ENCODE results near the gene JAKMIP2. TPM values are rescaled to one million over a fixed set of nuclear protein-coding genes. Genes with fewer than 3 reads are reported as not detected.
"Not testable (repeated sequence)": the region's sequence is repeated elsewhere in the genome, so short reads cannot be mapped to it uniquely, and the experiment has no call there.

The JAKMIP2 gene
- total RNA-seq, 1 experiment from 2014 or later, result 1.2 TPM

DNA sequence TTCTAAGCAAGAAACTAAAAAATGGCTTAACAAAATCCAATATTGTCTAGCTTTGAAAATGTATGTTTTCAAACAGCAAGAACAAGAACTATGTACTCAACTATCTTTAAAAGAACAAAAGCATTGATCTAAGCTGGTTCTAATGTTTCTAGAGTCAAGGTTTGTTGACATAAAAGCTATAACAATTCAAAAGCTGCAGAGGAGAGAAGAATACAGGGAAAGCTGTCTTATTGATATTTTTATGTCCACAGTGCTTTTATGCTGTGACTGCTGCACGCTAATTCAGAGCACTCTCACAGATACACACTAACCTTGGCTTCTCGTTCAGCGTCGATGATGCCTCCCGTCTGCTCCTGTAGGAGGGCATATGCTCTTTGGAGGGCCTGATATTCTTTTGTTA is 143.2 kb downstream of the JAKMIP2 start:
- CTCF ChIA-PET, result interaction anchor here (0.8 to 1.6 kb wide), 2 partner anchors 11 to 51 kb away, joined by 4 to 5 read pairs; no protein-coding TSS in a partner anchor
- TF ChIP-seq, protein P1, sequence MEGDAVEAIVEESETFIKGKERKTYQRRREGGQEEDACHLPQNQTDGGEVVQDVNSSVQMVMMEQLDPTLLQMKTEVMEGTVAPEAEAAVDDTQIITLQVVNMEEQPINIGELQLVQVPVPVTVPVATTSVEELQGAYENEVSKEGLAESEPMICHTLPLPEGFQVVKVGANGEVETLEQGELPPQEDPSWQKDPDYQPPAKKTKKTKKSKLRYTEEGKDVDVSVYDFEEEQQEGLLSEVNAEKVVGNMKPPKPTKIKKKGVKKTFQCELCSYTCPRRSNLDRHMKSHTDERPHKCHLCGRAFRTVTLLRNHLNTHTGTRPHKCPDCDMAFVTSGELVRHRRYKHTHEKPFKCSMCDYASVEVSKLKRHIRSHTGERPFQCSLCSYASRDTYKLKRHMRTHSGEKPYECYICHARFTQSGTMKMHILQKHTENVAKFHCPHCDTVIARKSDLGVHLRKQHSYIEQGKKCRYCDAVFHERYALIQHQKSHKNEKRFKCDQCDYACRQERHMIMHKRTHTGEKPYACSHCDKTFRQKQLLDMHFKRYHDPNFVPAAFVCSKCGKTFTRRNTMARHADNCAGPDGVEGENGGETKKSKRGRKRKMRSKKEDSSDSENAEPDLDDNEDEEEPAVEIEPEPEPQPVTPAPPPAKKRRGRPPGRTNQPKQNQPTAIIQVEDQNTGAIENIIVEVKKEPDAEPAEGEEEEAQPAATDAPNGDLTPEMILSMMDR (IDR thresholded peaks at IDR 0.05; ENCODE audit: insufficient read depth in 1 of 2, low read depth in 1 of 2, low read length in 1 of 2, severe bottlenecking in 1 of 2, unreplicated experiment in 1 of 2), result no peak
- DNase-seq, result no peak
- Histone ChIP-seq H3K4me3 (ENCODE audit: low read depth, low read length) (no peak overlapping the region), H3K27me3 (replicated peaks; ENCODE audit: control insufficient read depth, insufficient read depth, low read length) (no peaks in the 10 kb centered on the region), H3K36me3 (ENCODE audit: control insufficient read depth, insufficient read depth, low read length) (no peaks in the 10 kb centered on the region), H3K9me3 (no peaks in the 10 kb centered on the region), H3K4me1 (peaks cover 8% of the 10 kb centered on the region)
- Mint-ChIP-seq H3K27me3 (ENCODE audit: insufficient read depth, unreplicated experiment) (no peaks in the 10 kb centered on the region), H3K27ac (ENCODE audit: unreplicated experiment) (no peak overlapping the region), H3K4me1 (ENCODE audit: low read depth, unreplicated experiment) (peaks cover 15% of the 10 kb centered on the region), H3K4me3 (ENCODE audit: unreplicated experiment) (no peak overlapping the region), H3K36me3 (ENCODE audit: insufficient read depth, unreplicated experiment) (no peaks in the 10 kb centered on the region), H3K9me3 (ENCODE audit: unreplicated experiment) (no peaks in the 10 kb centered on the region)
- intact Hi-C loops (cut with micrococcal nuclease; ENCODE audit: unreplicated experiment), result no loop called here
- no TSS peak for BruUV-seq (replicated peaks)
- POLR2A ChIA-PET, result no interaction called here

GRCh38 chr5:147636729-147636984 is 145.9 kb downstream of the JAKMIP2 start:
- Mint-ChIP-seq H3K27me3 (ENCODE audit: insufficient read depth, unreplicated experiment) (no peaks in the 10 kb centered on the region), H3K36me3 (ENCODE audit: insufficient read depth, unreplicated experiment) (no peaks in the 10 kb centered on the region), H3K9me3 (ENCODE audit: unreplicated experiment) (no peaks in the 10 kb centered on the region), H3K27ac (ENCODE audit: unreplicated experiment) (no peak overlapping the region), H3K4me3 (ENCODE audit: unreplicated experiment) (no peak overlapping the region), H3K4me1 (ENCODE audit: low read depth, unreplicated experiment) (peaks cover 15% of the 10 kb centered on the region)
- H3K36me3 ChIP-seq (ENCODE audit: control insufficient read depth, insufficient read depth, low read length), result no peaks in the 10 kb centered on the region
- intact Hi-C loops (cut with micrococcal nuclease; ENCODE audit: unreplicated experiment), result no loop called here
- no peak for DNase-seq
- no TSS peak for BruUV-seq (replicated peaks)
- peaks cover 8% of the 10 kb centered on the region for H3K4me1 ChIP-seq
- POLR2A ChIA-PET, result no interaction called here
- TF ChIP-seq, protein P1 (IDR thresholded peaks at IDR 0.05; ENCODE audit: insufficient read depth in 1 of 2, low read depth in 1 of 2, low read length in 1 of 2, severe bottlenecking in 1 of 2, unreplicated experiment in 1 of 2), result no peak
- H3K9me3 ChIP-seq, result no peaks in the 10 kb centered on the region
- H3K4me3 ChIP-seq (ENCODE audit: low read depth, low read length), result no peak overlapping the region
- CTCF ChIA-PET, result interaction anchor here (0.5 kb wide), 1 partner anchor 58 kb away, joined by 3 read pairs; no protein-coding TSS in a partner anchor
- H3K27me3 ChIP-seq (replicated peaks; ENCODE audit: control insufficient read depth, insufficient read depth, low read length), result no peaks in the 10 kb centered on the region

DNA sequence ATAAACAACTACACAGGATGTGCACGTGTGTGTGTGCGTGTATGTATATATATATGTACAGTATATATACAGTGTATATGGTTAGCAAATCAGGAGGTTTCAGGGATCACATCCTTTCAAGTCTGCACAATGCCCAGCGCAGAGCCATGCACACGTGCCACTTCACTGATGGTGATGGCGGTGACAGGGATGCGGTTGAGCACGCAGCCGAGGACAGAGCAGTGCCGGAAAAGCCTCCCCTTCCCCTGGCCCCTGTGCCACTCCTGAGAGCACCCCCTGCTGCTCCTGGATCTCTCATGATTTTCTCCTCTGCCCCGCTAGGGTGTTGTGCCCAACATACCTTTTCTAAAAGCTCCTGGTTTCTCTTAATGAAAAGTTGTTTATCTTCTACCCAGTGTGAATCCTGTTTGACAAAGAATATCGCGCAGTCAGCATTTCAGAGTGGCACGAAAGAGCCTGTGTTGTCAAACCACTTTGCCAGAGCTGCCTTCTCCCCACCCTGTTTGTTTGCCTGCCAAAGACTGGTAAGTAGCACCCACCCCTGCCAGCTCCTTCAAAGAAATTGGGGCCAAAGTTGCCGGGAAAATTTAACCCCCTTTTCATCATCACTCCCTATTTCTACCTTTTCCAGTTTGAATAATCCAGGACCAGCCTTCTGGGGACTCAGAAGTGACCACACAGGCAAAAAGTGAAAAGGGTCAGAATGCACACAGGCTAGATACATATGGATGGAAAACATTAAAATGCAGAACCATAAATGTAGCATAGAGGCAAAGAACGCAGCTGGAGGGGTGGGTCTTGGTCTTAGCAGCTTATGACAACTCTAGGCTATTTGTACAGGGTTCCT is 146.4 kb downstream of the JAKMIP2 start:
- no peaks in the 10 kb centered on the region for H3K27me3 Mint-ChIP-seq (ENCODE audit: insufficient read depth, unreplicated experiment)
- POLR2A ChIA-PET, result no interaction called here
- no peak overlapping the region for H3K4me3 Mint-ChIP-seq (ENCODE audit: unreplicated experiment)
- Histone ChIP-seq H3K27me3 (replicated peaks; ENCODE audit: control insufficient read depth, insufficient read depth, low read length) (no peaks in the 10 kb centered on the region), H3K4me3 (ENCODE audit: low read depth, low read length) (no peak overlapping the region), H3K36me3 (ENCODE audit: control insufficient read depth, insufficient read depth, low read length) (no peaks in the 10 kb centered on the region), H3K9me3 (no peaks in the 10 kb centered on the region), H3K4me1 (peaks cover 8% of the 10 kb centered on the region)
- no peak overlapping the region for H3K27ac Mint-ChIP-seq (ENCODE audit: unreplicated experiment)
- CTCF ChIA-PET, result no interaction called here
- H3K4me1 Mint-ChIP-seq (ENCODE audit: low read depth, unreplicated experiment), result peaks cover 15% of the 10 kb centered on the region
- intact Hi-C loops (cut with micrococcal nuclease; ENCODE audit: unreplicated experiment), result no loop called here
- no peaks in the 10 kb centered on the region for H3K36me3 Mint-ChIP-seq (ENCODE audit: insufficient read depth, unreplicated experiment)
- no peak for DNase-seq
- TF ChIP-seq, protein P1 (IDR thresholded peaks at IDR 0.05; ENCODE audit: insufficient read depth in 1 of 2, low read depth in 1 of 2, low read length in 1 of 2, severe bottlenecking in 1 of 2, unreplicated experiment in 1 of 2), result no peak
- BruUV-seq (replicated peaks), result no TSS peak
- H3K9me3 Mint-ChIP-seq (ENCODE audit: unreplicated experiment), result no peaks in the 10 kb centered on the region

- intact Hi-C loops (cut with micrococcal nuclease; ENCODE audit: unreplicated experiment); H3K9me3 Mint-ChIP-seq (ENCODE audit: unreplicated experiment); H3K4me1 ChIP-seq; H3K36me3 Mint-ChIP-seq (ENCODE audit: insufficient read depth, unreplicated experiment); BruUV-seq (replicated peaks); H3K4me3 ChIP-seq (ENCODE audit: low read depth, low read length); POLR2A ChIA-PET; H3K27ac Mint-ChIP-seq (ENCODE audit: unreplicated experiment); H3K36me3 ChIP-seq (ENCODE audit: control insufficient read depth, insufficient read depth, low read length); H3K4me3 Mint-ChIP-seq (ENCODE audit: unreplicated experiment); H3K27me3 ChIP-seq (replicated peaks; ENCODE audit: control insufficient read depth, insufficient read depth, low read length); DNase-seq; H3K9me3 ChIP-seq; CTCF ChIA-PET; H3K27me3 Mint-ChIP-seq (ENCODE audit: insufficient read depth, unreplicated experiment): not testable (repeated sequence)
- peaks cover 15% of the 10 kb centered on the region for H3K4me1 Mint-ChIP-seq (ENCODE audit: low read depth, unreplicated experiment)
These were observed 147.1 kb downstream of the JAKMIP2 start for GRCh38 chr5:147635439-147635838.
